Left cardiac atrium (tissue), 4 donors: ENCODE results near the gene TYMP. TPM values are rescaled to one million over a fixed set of nuclear protein-coding genes. Genes with fewer than 3 reads are reported as not detected.
A peak's percentile ranks its signal among the peaks of the same experiment; 100 is the strongest.
"Not testable (repeated sequence)": the region's sequence is repeated elsewhere in the genome, so short reads cannot be mapped to it uniquely, and the experiment has no call there.

Source experiments
- ATAC-seq, 2 donors: fragments of 200-7000 bp; cut with Tn5 transposase; one replicate each; pipeline ENCODE4 v1.9.1; 2020; ENCODE audit warnings: mild to moderate bottlenecking in 2 of 2, moderate library complexity in 2 of 2
- DNase-seq: peaks from one replicate; pipeline ENCODE4 v3.0.0-alpha.2; 2020
- intact Hi-C, 2 donors: fragments of 100-400 bp; cut with DNase I; formaldehyde crosslinking; loops; one replicate each; pipeline versions ENCODE4 v1.14.1 to v1.15.1; 2022 to 2023
- total RNA-seq, 2 donors: library from RNA; stranded (reverse); fragmentation: NEBNext Ultra II Directional; extraction: Animal tissue kit (Norgen Biotek cat#: 25700); gene quantifications; one replicate each; pipeline ENCODE4 v1.2.1, GENCODE V29; 2021
- donor health status: DM: no; HTN: yes; CAD: no.
- donor health status: DM: no; HTN: yes; CAD: no; lungs with severe emphysema.
- donor health status: DM: yes; HTN: yes; CAD: no.
- donor health status: Dilated cardiomyopathy.

TYMP gene
- total RNA-seq, 2 donors from 2014 or later, result 27.9 to 67.1 TPM

DNA sequence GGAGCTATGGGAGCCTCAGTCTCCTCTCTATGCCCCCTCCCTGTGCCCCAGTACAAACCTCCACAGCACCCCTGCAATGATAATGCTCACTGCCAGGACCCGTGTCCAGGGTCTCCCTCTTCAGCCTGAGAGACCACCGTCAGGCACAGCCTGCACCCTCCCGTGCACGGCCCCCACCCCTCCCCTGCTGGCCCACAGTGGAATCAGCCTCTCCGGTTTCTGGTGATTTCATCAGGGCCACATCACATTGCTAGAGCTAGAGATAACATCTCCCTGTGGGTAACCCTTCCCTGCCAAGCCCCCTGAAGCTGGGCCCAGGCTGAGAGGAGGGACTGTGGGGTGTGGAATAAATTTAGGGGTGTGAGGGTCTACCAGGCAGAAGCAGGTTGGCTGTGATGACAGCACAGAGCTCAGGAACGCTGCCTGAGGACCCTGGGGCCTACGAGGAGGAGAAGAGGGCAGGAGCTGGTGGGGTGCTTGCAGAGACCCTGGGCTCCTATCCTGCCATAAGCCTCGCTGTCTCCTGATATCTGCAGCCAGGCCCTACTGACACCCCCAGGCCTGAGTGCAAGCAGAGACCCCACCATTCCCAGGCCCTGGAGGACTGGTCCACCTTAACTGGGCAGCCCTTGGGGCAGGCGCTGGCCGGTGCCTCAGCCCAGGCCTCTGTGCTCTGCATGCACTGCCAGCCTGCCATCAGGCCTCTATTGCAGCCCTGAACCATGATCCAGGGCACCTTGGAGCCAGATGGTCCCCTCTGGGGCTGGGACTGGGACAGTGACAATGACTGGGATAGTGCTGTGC, 15.9 kb upstream of the TYMP start, which contains the start of gene KLHDC7B:
KLHDC7B (plus strand) TSS at position 378 of the 804 bp plus-strand sequence; CDS start at position 723, 345 bp downstream.
- DNase-seq, result no peak
- intact Hi-C loops, result loop anchor here in 1 of 2 donors (10.0 kb wide), 1 partner anchor 69 kb away; no protein-coding TSS in a partner anchor

DNA sequence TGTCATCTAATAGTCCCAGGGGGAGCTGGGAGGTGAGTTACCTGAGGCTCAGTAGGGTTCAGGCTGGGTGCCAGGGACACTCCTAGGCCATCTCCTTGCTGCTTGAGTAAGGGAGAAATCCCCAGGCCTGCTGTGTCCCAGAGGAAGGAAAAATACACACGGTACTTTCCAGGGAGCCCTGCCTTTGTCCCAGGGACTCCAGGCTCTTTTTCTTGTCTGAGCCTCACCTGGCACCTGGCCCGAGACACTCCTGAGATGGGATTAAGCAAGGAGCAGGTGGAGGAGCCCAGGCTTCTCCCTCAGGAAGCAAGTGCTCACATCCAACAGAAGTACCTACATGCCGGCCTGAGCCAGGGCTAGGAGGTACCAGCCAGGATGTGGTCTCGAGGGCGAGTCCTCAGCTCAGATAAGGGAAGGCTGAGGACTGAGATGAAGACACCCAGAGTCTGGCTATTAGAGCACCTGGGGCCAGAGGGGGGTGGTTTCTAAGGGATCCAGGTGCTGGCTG, 15.0 kb upstream of the TYMP start:
- DNase-seq, result peak; percentile 19
- intact Hi-C loops, result loop anchor here in 1 of 2 donors (10.0 kb wide), 1 partner anchor 70 kb away; no protein-coding TSS in a partner anchor
- ATAC-seq, result no peak

More for the DNA sequence above, 15.9 kb upstream of the TYMP start, which contains the start of gene KLHDC7B:
- ATAC-seq, result no peak

DNA sequence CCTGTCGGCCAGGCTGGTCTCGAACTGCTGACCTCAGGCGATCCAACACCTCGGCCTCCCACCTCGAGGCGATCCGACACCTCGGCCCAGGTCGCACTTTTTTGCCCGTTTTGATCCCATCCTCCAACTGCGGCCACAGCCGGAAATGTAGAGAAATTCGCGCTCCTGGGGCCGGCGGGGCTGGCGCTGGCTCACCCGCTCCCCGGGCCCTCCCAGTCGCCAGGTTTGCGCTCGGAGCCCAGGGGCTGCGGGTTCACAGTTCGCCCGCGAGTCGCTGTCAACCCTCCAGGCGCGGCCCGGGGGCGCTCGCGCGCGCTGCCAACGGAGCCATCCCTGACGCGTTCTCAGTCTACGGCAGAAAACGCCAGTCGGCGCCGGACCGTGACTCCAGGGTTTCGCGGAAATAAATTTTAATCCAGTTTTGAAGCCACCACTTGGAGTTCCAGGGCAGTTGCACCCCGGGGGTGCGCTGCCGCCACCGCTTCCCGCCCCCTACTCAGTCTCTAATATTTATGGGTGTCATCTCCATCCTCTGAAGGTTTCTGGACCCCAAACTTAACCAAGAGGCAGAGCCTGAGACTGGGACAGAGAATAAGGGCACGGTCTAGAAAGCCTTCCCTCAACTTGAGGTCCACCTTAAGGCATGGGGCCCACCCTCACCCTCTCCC, 14.4 kb upstream of the TYMP start:
- peak; percentile 84 for DNase-seq
- intact Hi-C loops, result loop anchor here in 1 of 2 donors (10.0 kb wide), 1 partner anchor 71 kb away; no protein-coding TSS in a partner anchor
- peak; percentile 52 to 67 for ATAC-seq

DNA sequence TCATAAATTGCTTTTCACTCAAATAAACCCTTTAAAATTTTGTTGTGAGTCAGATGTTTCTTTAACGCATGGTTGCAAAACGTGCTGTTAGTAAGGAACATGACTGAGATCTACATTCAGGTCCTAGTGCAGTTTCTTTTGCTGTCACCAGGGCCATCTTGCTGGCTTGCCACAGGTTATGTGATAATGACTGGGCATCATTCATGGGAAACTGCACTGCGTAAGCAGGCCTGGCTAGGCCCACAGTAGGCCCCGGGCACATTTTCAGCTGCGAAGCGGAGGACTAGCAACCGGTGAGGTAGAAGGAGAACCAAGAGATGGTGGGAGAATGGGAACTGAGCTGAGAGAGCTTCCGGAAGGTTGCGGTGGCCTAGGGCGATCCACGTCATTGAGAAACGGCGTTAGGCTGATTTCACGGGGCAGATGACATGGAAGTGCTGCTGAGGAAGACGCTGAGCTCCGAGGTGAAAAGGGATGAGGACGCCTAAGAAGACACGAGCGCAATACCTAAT, 12.7 kb upstream of the TYMP start:
- DNase-seq (no peak), ATAC-seq (peak in 1 of 2 donors; percentile 2)
- intact Hi-C loops, result loop anchor here in 1 of 2 donors (10.0 kb wide), 1 partner anchor 72 kb away; no protein-coding TSS in a partner anchor

DNA sequence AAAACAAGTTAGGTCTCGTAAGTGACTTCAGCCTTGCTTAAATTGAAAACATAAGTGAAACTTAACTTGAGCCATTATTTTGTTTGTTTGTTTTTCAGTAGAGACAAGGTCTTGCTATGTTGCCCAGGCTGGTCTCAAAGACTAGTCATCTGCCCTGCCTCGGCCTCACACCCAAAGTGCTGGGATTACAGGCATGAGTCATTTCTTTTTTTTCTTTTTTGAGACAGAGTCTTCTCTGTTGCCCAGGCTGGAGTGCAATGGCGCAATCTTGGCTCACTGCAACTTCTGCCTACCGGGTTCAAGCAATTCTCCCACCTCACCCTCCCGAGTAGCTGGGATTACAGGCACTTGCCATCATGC, 11.8 kb upstream of the TYMP start:
- intact Hi-C loops, result loop anchor here in 1 of 2 donors (10.0 kb wide), 1 partner anchor 73 kb away; no protein-coding TSS in a partner anchor
- DNase-seq (peak; percentile 58), ATAC-seq (peak in 1 of 2 donors; percentile 53)

DNA sequence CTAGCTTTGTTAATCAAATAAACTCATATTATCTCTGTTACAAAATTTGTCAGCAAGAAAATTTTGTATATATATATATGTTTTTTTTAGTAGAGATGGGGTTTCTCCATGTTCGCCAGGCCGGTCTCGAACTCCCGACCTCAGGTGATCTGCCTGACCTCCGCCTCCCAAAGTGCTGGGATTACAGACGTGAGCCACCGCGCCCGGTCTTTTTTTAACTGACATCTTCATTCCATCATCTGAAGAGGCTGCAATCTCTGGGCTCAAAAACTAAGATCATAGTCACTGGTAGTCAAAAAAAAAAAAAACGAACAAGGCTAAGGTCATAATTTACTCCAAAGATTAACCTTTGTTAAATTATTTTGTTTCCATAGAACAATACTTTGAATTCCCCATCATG, 10.6 kb upstream of the TYMP start:
- DNase-seq (no peak), ATAC-seq (no peak)
- intact Hi-C loops, result loop anchor here in 1 of 2 donors (10.0 kb wide), 1 partner anchor 74 kb away; no protein-coding TSS in a partner anchor

DNA sequence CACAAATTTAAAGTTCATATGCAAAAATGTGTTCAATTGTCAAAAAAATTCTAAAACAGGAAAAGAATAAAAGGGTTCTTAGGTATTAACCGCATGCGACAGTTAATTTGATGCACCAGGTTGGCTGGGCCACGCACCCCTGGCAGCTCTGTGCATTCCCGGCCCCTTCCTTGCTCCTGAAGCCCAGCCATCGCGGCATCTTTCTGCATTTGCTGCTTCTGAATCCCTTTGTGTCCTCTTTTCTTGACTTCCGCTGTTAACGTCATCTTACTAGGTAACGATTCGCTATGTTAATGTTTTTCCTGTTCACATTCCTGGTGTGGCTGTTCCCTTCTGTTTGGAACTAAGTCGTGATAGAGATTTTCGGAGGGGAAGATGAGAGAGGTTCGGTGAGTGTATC, 8.0 kb upstream of the TYMP start:
- no peak for ATAC-seq
- DNase-seq, result no peak
- intact Hi-C loops, result no loop called here

DNA sequence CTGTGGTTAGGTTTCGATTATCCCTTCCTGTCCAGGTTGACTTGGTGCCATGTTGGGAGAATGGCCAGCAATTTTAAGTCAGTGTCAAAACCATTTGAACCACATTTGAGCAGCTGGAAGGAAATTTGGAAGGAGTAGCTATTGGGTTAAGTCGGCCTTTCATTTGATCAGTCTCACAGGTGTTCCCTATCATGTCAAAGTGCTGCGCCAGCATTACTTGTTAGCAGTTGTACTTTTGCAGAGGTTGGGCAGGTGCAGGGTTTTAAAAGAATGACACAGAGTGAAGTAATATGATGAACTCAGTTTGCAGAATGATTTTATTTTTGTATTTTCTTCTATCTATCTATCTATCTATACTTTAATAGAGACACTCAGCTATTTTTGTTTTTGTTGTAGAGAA, 6.4 kb upstream of the TYMP start:
- DNase-seq, result no peak
- intact Hi-C loops, result no loop called here
- no peak for ATAC-seq

DNA sequence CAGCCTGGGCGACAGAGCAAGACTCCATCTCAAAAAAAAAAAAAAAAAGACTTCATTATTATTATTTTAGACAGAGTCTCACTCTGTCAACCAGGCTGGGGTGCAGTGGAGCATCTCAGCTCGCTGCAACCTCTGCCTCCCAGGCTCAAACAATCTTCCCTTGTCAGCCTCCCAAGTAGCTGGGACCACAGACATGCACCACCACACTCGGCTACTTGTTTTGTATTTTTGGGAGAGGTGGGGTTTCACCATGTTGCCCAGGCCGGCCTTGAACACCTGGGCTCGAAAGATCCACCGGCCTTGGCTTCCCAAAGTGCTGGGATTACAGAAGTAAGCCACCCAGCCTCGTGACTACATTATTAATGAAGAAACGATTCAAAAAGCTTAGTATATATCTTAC, 5.3 kb upstream of the TYMP start:
- no peak for DNase-seq
- ATAC-seq, result no peak
- intact Hi-C loops, result no loop called here

DNA sequence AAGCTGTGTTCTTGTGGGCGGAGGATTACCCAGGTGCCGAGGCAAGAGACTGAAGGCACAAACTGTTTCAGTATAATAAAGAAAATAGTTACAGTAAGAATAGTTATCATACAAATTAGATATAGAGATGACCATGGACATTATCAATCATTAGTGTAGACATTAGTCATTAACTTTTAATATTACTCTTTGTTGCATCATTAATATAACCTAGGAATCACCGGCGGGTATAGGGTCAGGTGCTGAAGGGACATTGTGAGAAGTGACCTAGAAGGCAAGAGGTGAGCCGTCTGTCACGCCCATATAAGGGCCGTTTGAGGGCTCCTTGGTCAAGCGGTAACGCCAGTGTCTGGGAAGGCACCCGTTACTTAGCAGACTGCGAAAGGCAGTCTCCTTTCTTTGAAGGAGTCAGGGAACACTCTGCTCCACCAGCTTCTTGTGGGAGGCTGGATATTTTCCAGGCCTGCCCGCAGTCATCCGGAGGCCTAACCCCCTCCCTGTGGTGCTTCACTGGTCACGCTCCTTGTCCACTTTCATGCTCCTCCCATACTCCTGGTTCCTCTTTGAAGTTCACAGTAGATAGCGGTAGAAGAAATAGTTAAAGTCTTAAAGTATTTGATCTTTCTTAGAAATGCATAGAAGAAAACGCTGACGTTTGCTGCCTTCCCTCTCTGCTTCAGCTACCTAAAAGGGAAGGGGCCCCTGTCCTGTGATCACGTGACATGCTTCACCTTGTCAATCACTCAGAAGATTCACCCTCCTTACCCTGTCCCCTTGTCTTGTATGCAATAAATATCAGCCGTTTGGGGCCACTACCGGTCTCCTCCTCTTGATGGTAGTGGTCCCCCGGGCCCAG, 4.3 kb upstream of the TYMP start:
- DNase-seq, result peak; percentile 55
- ATAC-seq, intact Hi-C loops: not testable (repeated sequence)

DNA sequence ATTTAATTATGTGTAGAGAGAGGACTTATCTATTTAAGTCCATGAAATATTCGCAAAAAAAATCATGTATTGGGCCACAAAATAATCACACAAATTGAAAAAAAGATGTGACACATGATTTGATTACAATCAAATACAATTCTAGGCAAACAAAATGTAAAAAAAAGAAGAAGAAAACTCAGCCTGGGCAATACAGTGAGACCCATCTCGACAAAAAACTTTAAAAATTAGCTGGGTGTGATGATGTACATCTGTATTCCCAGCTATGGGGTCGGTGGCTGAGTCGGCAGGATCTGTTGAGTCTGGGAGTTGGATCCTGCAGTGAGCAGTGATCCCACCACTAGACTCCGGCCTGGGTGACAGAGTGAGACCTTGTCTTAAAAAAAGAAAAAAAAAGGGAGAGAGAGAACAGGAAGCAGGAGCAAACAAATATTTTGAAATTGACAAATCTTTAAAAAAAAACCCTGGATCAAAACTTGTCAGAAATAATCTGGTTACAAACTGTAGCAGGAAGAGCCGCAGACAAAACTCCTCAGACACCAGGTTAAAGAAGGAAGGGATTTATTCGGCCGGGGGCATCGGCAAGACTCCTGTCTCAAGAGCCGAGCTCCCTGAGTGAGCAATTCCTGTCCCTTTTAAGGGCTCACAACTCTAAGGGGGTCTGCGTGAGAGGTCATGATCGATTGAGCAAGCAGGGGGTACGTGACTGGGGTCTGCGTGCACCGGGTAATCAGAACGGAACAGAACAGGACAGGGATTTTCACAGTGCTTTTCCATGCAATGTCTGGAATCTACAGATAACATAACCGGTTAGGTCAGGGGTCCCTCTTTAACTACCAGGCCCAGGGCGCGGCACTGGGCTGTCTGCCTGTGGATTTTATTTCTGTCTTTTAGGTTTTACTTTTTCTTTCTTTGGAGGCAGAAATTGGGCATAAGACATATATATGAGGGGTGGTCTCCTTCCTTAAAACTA, 3.3 kb upstream of the TYMP start:
- ATAC-seq (no peak), DNase-seq (no peak)
- intact Hi-C loops, result no loop called here

DNA sequence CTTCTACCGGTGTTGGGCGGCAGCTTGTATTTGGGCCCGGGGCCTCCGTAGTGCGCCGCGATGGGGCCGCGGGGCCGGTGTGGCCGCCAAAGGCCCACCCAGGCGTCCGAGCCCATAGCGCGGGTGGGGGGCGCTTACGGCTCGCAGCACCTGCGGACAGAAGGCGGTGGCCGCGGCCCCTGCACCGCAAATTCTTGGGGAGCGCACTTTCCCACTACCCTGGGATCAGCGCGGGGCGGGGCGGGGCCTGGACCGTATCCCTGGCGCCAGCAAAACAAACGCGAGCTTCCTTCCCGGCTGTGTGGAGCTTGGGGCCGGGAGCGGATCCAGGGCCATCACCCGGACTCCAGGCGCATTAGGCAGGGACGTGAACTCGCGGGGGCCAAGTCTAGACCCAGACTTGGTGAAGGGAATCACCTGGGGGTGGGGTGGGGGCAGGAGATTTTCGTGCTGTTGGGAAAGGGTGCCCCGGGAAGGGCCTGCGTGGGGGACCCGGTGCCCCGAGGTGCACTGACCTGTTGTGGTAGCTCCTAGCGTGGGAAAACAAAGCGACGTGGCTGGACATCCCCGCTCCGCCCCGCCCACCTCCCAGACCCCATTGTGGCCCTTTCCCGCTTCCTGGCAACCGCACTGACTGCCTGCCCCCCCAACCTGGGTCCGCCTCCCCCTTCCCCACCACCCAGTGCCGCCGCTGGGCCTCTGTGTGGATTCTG, 2.3 kb upstream of the TYMP start:
- intact Hi-C loops, result no loop called here
- ATAC-seq (peak; percentile 50 to 56), DNase-seq (peak; percentile 91)

DNA sequence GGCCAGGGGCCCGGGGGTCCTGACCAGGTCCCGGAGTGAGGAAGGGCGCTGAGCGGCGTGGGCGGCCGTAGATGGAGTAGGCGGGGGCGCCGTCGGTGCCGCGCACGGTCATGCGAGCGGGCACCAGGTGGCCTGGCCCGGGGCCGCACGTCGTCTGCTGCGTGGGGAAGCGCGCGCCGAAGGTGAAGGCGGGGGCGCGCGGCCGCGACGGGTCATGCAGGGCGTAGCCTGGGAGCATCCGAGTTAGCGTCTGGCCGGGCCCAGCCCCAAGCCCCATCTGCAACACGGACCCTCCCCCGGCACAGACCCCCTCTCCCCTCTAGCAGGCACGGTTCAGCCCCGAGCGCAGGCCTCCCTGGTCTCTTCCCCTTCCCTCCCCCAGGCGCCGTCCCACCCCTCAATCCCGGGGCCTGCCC, 1.7 kb upstream of the TYMP start:
- DNase-seq (peak; percentile 77), ATAC-seq (peak; percentile 25)
- intact Hi-C loops, result no loop called here

DNA sequence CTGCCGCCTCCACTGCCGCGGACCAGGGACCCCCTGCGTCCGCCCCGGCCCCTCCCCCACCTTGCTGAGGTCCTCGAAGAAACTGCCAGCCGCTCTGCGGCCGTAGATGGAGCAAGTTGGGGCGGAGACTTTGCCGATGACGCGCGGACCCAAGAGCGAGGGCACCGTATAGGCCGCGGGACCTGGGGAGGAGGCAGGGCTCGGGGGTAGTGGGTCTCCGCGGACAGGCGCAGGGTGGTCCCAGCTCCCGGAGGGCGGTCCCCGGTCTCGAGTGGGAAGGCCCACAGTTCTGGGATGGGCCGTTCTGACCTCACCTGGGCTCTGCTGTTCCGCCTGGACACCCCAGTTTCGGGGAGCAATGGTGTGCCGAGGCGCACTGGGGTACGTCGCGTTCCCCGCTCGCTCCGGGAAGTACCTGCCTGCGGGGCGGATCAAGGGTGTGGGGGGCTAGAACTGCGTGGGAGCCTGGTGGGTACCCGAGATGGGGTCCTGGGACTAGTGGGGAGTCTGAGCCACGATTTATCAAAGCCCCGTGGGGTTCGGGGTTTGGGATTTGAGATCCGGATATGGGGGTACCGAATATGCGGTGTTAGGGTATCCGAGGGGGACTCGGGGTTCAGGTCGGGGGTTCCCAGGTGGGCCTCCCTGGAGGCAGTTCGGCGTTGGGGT, 1.2 kb upstream of the TYMP start:
- ATAC-seq (peak; percentile 56 to 63), DNase-seq (peak; percentile 93)
- intact Hi-C loops, result no loop called here

DNA sequence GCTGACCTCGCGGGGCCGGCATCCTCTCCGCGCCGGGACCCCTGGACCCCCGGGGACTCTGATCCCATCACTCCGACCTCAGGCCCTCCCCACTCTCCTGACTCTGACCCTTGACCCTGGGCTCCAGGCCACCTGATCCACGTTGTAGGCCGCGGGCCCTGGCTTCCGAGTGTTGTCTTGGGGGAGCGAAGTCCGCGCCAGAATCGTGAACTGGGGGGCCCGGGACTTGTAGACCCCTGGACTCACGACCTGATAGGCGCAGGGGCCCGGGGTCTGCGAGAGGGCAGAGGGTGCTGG, 716 bp upstream of the TYMP start:
- peak in 1 of 2 donors; percentile 0 for ATAC-seq
- DNase-seq, result no peak
- intact Hi-C loops, result no loop called here

DNA sequence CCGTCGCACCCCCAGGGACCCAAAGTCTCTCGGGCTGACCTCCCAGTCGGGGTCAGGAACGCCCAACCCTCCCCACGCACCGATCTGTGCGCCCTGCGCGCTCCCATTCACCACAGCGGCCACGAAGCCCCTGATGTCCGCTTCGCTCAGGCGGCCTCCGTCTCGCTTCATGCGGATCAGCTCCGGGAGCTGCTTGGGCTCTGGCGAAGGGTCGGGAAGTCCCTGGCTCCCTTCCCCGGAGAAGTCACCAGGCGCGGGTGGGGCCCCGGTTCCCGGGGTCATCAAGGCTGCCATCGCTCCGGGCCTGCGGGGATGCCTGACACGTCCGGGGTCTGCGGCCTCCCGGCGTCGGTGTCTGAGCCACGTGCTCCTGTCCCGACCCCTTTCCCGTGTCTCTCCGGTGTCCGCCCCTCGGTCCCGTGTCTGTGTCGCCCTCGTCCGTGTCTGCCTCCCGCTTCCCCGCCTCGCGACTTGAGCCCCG, 356 bp downstream of the TYMP start:
- intact Hi-C loops, result no loop called here
- ATAC-seq (no peak), DNase-seq (peak; percentile 60)
